ENCODE results near the gene OR2M4. TPM values are rescaled to one million over a fixed set of nuclear protein-coding genes. Genes with fewer than 3 reads are reported as not detected.

The OR2M4 gene, protein sequence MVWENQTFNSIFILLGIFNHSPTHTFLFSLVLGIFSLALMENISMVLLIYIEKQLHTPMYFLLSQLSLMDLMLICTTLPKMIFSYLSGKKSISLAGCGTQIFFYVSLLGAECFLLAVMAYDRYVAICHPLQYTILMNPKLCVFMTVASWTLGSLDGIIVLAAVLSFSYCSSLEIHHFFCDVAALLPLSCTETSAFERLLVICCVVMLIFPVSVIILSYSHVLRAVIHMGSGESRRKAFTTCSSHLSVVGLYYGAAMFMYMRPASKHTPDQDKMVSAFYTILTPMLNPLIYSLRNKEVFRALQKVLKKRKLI
- total RNA-seq: not detected in 3 replicates

DNA sequence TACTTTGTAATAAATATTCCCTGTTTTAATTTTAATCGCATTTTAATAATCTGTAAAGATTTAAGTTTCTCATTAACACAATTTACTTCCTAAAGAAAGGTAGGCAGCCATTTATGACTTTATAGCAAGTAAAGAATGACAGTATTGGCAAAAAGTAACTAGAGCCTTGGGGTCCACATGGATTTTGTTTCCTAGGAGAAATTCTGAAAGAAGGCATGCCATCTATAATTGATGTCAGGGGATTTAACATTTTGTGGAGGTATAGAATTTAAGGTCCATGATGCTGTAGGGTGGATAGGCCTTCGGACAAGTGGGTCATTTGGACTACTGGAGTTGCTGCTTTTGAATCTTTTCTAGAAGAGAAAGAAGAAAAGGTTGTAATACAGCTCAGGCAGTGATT lies at the start of gene OR2M4:
Gene OR2M4, plus strand, starts transcription at position 301 of the 400 bp plus-strand sequence. CDS start 7,512 bp downstream, outside the sequence.
- H3K36me3 Mint-ChIP-seq: no peaks in the 10 kb centered on the region
- no peak within 1 kb of the TSS for H3K4me3 Mint-ChIP-seq
- peaks cover 74% of the 10 kb centered on the region for H3K9me3 Mint-ChIP-seq
- no peak for DNase-seq (ENCODE audit: low spot score in 2 of 2, unreplicated experiment in 2 of 2)
- no peaks in the 10 kb centered on the region for H3K27me3 Mint-ChIP-seq (ENCODE audit: low read depth)
- no peaks in the 10 kb centered on the region for H3K4me1 Mint-ChIP-seq
- no peak within 1 kb of the TSS for H3K27ac Mint-ChIP-seq
- TF ChIP-seq, protein P1, sequence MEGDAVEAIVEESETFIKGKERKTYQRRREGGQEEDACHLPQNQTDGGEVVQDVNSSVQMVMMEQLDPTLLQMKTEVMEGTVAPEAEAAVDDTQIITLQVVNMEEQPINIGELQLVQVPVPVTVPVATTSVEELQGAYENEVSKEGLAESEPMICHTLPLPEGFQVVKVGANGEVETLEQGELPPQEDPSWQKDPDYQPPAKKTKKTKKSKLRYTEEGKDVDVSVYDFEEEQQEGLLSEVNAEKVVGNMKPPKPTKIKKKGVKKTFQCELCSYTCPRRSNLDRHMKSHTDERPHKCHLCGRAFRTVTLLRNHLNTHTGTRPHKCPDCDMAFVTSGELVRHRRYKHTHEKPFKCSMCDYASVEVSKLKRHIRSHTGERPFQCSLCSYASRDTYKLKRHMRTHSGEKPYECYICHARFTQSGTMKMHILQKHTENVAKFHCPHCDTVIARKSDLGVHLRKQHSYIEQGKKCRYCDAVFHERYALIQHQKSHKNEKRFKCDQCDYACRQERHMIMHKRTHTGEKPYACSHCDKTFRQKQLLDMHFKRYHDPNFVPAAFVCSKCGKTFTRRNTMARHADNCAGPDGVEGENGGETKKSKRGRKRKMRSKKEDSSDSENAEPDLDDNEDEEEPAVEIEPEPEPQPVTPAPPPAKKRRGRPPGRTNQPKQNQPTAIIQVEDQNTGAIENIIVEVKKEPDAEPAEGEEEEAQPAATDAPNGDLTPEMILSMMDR (IDR thresholded peaks at IDR 0.05; ENCODE audit: unreplicated experiment): no peak

DNA sequence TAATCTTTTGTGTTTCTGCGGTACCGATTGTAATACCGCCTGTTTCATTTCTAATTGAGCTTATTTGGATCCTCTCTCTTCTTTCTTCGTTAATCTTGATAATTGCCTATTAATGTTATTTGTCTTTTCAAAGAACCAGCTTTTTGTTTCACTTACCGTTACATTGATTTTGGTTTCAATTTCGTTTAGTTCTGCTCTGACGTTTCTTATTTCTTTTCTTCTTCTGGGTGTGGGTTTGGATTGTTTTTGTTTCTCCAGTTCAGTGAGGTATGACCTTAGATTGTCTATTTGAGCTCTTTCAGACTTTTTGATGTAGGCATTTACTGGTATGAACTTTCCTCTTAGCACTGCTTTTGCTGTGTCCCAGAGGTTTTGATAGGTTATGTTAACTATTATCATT lies 47.2 kb upstream of the OR2M4 start:
- peaks cover 2% of the 10 kb centered on the region for H3K36me3 Mint-ChIP-seq
- TF ChIP-seq, protein P1 (IDR thresholded peaks at IDR 0.05; ENCODE audit: unreplicated experiment): no peak

DNA sequence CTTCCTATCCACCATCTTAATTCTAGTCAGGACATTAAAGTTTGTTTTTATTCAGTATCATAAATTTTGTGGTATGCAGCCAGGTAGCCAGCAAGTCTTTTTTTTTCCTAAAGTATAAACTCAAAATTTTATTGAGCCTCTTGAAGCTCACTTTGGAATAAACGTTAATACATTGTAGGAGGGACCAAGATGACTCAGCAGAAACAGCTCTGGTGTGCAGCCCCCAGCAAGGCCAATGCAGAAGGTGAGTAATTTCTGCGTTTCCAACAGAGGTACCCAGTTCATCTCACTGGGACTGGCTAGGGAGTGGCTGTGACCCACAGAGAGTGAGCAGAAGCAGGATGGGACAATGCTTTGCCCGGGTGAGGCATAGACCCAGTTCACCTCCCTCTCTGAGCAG lies 43.9 kb upstream of the OR2M4 start:
- Mint-ChIP-seq H3K27ac (no peak overlapping the region), H3K27me3 (ENCODE audit: low read depth) (no peaks in the 10 kb centered on the region), H3K9me3 (peaks cover 72% of the 10 kb centered on the region), H3K36me3 (peaks cover 2% of the 10 kb centered on the region), H3K4me3 (no peak overlapping the region), H3K4me1 (no peaks in the 10 kb centered on the region)
- DNase-seq (ENCODE audit: low spot score in 2 of 2, unreplicated experiment in 2 of 2): no peak
- TF ChIP-seq, protein P1 (IDR thresholded peaks at IDR 0.05; ENCODE audit: unreplicated experiment): no peak

More for the DNA sequence above, 47.2 kb upstream of the OR2M4 start:
- Mint-ChIP-seq H3K27me3 (ENCODE audit: low read depth) (no peaks in the 10 kb centered on the region), H3K9me3 (peaks cover 71% of the 10 kb centered on the region), H3K4me3 (no peak overlapping the region), H3K4me1 (no peaks in the 10 kb centered on the region), H3K27ac (no peak overlapping the region)
- no peak for DNase-seq (ENCODE audit: low spot score in 2 of 2, unreplicated experiment in 2 of 2)

DNA sequence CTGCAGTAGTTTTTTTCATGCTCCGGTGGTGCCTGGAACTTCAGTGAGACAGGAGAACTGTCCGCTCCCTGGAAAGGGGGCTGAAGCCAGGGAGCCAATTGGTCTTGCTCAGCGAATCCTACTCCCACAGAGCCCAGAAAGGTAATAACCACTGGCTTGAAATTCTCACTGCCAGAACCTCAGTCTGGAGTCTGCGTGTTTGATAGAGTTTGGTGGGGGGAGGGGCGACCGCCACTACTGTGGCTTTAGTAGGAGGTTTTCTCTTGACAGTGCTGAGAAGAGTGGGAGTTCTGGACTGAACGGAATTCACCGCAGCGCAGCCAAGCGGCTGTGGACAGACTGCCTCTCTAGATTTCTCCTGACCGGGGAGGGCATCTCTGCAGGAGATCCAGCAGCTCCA lies 42.2 kb upstream of the OR2M4 start:
- H3K4me3 Mint-ChIP-seq: no peak overlapping the region
- TF ChIP-seq, protein P1 (IDR thresholded peaks at IDR 0.05; ENCODE audit: unreplicated experiment): no peak
- H3K9me3 Mint-ChIP-seq: peaks cover 69% of the 10 kb centered on the region
- peaks cover 1% of the 10 kb centered on the region for H3K36me3 Mint-ChIP-seq
- no peaks in the 10 kb centered on the region for H3K4me1 Mint-ChIP-seq
- H3K27ac Mint-ChIP-seq: no peak overlapping the region
- no peak for DNase-seq (ENCODE audit: low spot score in 2 of 2, unreplicated experiment in 2 of 2)
- no peaks in the 10 kb centered on the region for H3K27me3 Mint-ChIP-seq (ENCODE audit: low read depth)

DNA sequence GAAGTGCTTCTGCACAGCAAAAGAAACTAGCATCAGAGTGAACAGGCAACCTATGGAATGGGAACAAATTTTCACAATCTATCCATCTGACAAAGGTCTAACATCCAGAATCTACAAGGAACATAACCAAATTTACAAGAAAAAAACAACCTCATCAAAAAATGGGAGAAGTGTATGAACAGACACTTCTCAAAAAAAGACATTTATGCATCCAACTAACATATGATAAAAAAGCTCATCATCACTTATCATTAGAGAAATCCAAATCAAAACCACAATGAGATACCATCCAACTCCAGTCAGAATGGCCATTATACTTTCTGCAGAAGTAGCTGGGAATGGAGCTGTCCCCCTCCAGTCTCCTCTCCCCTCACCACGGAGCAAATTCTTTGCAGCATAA lies 37.1 kb upstream of the OR2M4 start:
- Mint-ChIP-seq H3K4me3 (no peak overlapping the region), H3K4me1 (no peaks in the 10 kb centered on the region), H3K36me3 (no peaks in the 10 kb centered on the region), H3K9me3 (peaks cover 69% of the 10 kb centered on the region), H3K27ac (no peak overlapping the region), H3K27me3 (ENCODE audit: low read depth) (no peaks in the 10 kb centered on the region)
- TF ChIP-seq, protein P1 (IDR thresholded peaks at IDR 0.05; ENCODE audit: unreplicated experiment): no peak
- DNase-seq (ENCODE audit: low spot score in 2 of 2, unreplicated experiment in 2 of 2): no peak
